GM18870 (cell line): ENCODE measurements around the gene RALGDS.

Source experiments
- ATAC-seq: cut with Tn5 transposase; IDR thresholded peaks from one replicate; pipeline ENCODE4 v1.9.1; 2021; ENCODE audit warnings: moderate library complexity; ENCODE audit not compliant: unreplicated experiment

Gene RALGDS

GRCh38 chr9:133137451-133138231 lies 16.6 kb upstream of the RALGDS start:
- no peak for ATAC-seq

DNA sequence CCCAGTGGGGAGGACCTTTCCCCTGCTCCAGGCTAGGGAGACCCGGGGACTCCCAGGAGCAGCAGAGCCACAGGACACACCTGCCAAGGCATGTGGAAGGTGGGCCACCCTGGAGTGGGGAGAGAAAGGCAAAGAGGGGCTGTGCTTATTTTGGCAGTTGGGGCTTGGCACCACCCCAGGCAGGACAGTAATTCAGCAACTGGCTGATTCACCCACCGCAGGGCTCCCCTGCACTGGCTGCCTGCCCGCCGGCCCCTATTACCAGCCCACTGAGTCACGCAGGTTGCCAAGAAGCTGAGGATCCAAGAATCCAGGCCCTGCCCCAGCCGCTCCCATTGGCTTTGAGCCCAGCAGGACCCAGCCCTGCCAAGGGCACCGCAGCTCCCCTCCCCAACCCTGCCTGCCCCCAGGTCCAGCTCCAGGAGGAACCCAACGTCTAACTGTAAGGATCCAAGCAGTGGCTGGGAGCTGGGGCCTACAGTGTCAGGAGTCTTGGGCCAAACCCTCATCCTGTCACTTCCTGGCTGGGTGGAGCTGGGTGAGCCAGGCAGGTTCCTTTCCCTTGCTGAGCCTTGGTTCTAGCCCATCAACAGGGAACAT lies 14.2 kb upstream of the RALGDS start:
- no peak for ATAC-seq

GRCh38 chr9:133134388-133135145 lies 13.5 kb upstream of the RALGDS start:
- ATAC-seq, result no peak

DNA sequence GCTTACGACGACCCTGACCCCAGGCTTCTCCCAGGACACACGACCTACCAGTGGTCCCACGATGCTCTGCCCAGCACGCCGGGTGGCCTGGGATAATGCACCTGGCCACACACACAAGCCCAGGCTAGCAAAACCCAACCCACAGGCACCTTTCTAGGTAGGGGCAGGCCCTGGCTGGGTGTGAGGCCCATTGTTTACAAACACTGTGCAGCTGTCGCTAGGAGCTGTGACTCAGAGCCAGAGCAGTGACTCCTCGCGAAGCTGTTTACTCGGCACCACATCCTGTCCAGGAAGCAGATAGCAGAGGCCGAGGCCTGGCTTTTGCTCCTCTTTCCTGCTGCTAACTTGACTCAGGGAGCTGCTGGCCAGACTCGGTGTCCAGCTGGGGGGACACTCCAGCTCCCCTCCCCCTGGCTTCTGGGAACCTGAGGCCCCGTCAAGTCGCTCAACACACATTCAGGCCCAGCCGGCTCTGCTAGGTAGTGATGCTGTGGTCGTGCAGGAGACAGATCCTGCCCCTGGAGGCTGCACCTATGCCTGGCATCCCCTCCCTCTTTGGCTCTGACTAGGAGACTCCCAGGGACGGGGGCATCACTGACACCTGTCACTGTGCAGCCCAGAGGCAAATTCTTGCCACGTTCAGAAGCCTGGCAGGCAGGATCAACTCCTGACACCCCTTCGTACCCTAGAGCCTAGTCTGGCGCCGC lies 12.8 kb upstream of the RALGDS start:
- peak; percentile 71 for ATAC-seq

GRCh38 chr9:133132174-133132573 lies 11.1 kb upstream of the RALGDS start:
- ATAC-seq, result no peak

DNA sequence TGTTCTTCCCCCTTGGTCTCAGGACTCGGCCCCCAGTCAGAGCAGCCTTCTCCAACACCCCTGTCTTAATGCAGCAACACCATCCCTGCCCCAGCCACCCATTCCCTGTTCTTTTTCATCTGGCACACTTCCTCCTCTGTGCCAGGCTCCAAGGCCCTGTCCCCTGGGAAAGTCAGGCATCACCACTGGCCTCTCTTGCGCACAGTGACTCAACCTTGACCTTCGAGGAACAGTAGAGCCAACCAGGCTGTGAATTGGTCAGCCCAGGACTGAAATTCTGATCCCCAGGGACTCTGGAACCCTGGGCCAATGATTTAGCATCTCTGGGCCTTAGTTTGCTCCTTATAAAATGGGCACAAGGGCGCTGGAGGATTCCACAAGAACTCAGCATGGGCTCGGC lies 10.5 kb upstream of the RALGDS start:
- no peak for ATAC-seq

GRCh38 chr9:133130685-133131244 lies 9.7 kb upstream of the RALGDS start:
- ATAC-seq, result no peak

DNA sequence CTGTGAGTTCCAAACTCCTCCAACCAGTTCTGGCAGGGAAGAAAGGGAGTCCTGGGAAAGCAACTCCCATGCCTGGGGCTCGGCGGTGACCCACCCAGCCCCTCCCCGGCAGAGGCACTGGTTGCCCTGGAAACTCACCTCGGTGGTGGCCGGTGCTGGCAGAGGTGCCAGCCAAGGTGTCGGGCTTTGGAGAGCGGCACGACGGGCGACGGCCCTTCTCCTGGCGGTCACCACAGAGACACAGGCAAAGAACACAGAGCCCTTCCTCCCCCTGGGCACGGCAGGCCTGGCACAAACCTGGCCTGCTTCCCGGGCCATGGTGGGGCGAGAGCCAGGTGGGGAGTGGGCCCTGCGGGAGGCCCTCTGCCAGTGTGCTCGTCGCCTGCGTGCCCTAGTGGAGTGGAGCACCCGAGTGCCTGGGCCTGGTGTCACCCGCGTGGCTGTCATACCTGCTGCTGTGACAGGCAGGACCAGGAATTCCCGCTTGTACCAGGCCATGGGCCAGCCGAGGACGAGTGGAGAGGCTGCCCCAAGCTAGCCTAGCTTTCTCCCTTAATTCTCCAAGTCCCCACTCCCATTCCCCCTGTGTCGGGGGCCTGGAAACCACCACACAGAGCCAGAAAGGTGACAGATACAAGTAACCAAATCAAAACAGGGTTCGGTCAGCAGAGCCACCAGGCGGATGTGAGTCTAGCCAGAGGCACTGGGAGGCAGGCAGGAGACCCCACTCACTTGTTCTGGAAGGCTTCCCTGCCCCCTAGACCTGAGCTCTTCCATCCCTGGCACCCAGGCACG lies 8.2 kb upstream of the RALGDS start:
- ATAC-seq, result no peak

DNA sequence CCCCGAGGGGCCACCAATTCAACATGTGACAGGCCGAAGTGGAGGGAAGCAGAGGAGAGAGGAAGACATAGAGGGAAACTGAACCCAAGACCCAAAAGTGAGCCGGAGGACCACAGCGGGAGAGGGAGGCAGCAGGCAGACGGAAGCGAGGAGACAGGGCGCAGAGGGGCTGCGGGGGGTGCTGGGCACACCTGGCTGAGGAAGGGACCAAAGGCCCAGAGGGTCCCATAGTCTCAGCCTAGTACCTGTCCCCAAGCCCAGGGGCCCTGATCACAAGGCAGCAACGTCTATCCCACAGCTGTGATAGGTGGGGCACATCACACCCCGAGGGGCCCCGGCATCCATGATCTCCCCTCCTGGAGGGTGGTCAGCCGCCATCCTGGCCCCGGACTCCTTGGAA lies 7.1 kb upstream of the RALGDS start:
- ATAC-seq, result no peak

GRCh38 chr9:133127340-133127981 lies 6.4 kb upstream of the RALGDS start:
- ATAC-seq, result no peak

GRCh38 chr9:133126697-133127339 lies 5.8 kb upstream of the RALGDS start:
- no peak for ATAC-seq

DNA sequence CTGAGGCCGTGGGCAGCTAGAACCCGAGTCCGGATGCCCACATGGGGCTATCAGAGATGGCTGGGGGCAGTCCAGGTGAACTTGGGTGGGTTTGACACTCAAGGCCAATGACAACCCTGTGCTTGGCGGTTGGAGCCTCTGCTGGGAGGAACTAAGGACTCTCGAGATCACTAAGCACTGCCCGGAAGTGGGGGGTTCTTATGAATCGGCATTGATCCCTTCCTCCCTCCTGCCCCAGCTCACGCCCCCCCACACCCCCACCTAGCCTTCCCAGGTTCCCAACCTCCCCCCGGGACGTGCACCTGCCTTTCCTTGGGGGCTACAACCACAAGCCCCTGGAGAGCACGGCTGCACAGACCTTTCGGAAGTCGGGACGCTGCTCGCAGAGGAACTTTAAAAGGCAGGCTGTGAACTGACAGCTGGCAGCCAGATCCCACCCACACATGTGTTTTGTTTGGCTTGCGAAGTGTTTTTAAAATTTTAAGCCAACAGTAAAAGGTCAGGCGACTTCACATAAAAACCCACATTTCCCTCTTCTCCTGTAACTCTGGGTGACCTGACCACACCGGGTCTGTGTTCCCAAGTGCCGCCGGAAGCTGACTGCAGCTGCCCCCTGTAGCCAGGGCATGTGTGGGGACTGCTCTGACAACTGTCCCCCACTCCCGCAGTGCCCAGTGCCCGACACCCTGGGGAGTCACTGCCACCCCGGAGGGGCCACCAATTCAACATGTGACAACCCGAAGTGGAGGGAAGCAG lies 5.1 kb upstream of the RALGDS start:
- ATAC-seq, result no peak

GRCh38 chr9:133124907-133125275 lies 3.9 kb upstream of the RALGDS start:
- no peak for ATAC-seq

- no peak for ATAC-seq
Observed at GRCh38 chr9:133124123-133124906, 3.3 kb upstream of the RALGDS start.

GRCh38 chr9:133122935-133123611 lies 2.0 kb upstream of the RALGDS start:
- ATAC-seq, result no peak

GRCh38 chr9:133122605-133122934 lies 1.5 kb upstream of the RALGDS start:
- no peak for ATAC-seq

- no peak for ATAC-seq
Observed at GRCh38 chr9:133121915-133122550, 993 bp upstream of the RALGDS start.
